Thoracic aorta (tissue), 2 donors: ENCODE data around the gene NPHP4. TPM values are rescaled to one million over a fixed set of nuclear protein-coding genes. Genes with fewer than 3 reads are reported as not detected.

Experiments used
- ATAC-seq: fragments of 150-250 bp; one replicate; pipeline ENCODE4 v1.8.0; 2017; ENCODE audit warnings: low read depth; ENCODE audit not compliant: insufficient number of reproducible peaks, low FRiP score
- DNase-seq: peaks from one replicate; pipeline ENCODE4 v3.0.0-alpha.2; 2020; ENCODE audit warnings: low spot score
- H3K27ac ChIP-seq, 2 donors: fragments of 200-600 bp; sonication (generic); 1 replicate in 1 of 2; 2 replicates in 1 of 2; pipeline ENCODE4 v1.5.1; 2016; ENCODE audit warnings: mild to moderate bottlenecking in 2 of 2, moderate library complexity in 2 of 2
- H3K27me3 ChIP-seq: fragments of 200-600 bp; sonication (generic); replicated peaks from 2 replicates; pipeline ENCODE4 v1.6.0; 2016; ENCODE audit warnings: mild to moderate bottlenecking; ENCODE audit not compliant: insufficient read depth
- H3K36me3 ChIP-seq: fragments of 200-600 bp; sonication (generic); one replicate; pipeline ENCODE4 v1.5.1; 2016
- H3K4me1 ChIP-seq, 2 donors: fragments of 200-600 bp; sonication (generic); 1 replicate in 1 of 2; 2 replicates in 1 of 2; pipeline versions ENCODE4 v1.5.1 to v1.6.0; 2016; ENCODE audit warnings: low read depth in 2 of 2, mild to moderate bottlenecking in 1 of 2; ENCODE audit not compliant: control insufficient read depth in 1 of 2
- H3K4me3 ChIP-seq: fragments of 200-600 bp; sonication (generic); 2 replicates; pipeline ENCODE4 v1.5.1; 2016; ENCODE audit warnings: mild to moderate bottlenecking
- H3K9me3 ChIP-seq: fragments of 200-600 bp; sonication (generic); 2 replicates; pipeline ENCODE4 v1.5.1; 2016
- CTCF ChIP-seq: fragments of 200-600 bp; sonication (generic); IDR thresholded peaks from one replicate; pipeline ENCODE4 v1.5.1; 2019; ENCODE audit warnings: antibody characterized with exemption
- total RNA-seq, 2 donors: library from RNA; depleted of rRNA; stranded (reverse); fragments of >200 nt; gene quantifications; one replicate each; pipeline versions ENCODE4 v1.1.0 to v1.2.3, GENCODE V29; 2016

The NPHP4 gene
- total RNA-seq, 2 donors from 2014 or later, result 11.4 to 15.1 TPM

GRCh38 chr1:6033986-6034749, 41.9 kb upstream of the NPHP4 start:
- Histone ChIP-seq H3K9me3 (no peaks in the 10 kb centered on the region), H3K36me3 (no peaks in the 10 kb centered on the region), H3K27me3 (no peaks in the 10 kb centered on the region), H3K4me3 (no peak overlapping the region), H3K4me1 (peaks cover 0 to 3% of the 10 kb centered on the region in 2 donors), H3K27ac (no peak overlapping the region)
- ATAC-seq (no peak), DNase-seq (no peak)
- TF ChIP-seq CTCF, result peak; percentile 54

GRCh38 chr1:6033124-6033523, 40.9 kb upstream of the NPHP4 start:
- no peak for ATAC-seq
- H3K4me1 ChIP-seq, result peaks cover 0 to 3% of the 10 kb centered on the region in 2 donors
- TF ChIP-seq CTCF, result no peak
- H3K27me3 ChIP-seq, result no peaks in the 10 kb centered on the region
- no peak for DNase-seq
- H3K27ac ChIP-seq, result no peak overlapping the region
- H3K36me3 ChIP-seq, result no peaks in the 10 kb centered on the region
- no peak overlapping the region for H3K4me3 ChIP-seq
- H3K9me3 ChIP-seq, result no peaks in the 10 kb centered on the region

GRCh38 chr1:6030547-6031261, 38.5 kb upstream of the NPHP4 start:
- Histone ChIP-seq H3K9me3 (no peaks in the 10 kb centered on the region), H3K4me3 (no peak overlapping the region), H3K27ac (no peak overlapping the region), H3K4me1 (peaks cover 0 to 3% of the 10 kb centered on the region in 2 donors), H3K27me3 (no peaks in the 10 kb centered on the region), H3K36me3 (no peaks in the 10 kb centered on the region)
- no peak for TF ChIP-seq CTCF
- ATAC-seq, result no peak
- no peak for DNase-seq

DNA sequence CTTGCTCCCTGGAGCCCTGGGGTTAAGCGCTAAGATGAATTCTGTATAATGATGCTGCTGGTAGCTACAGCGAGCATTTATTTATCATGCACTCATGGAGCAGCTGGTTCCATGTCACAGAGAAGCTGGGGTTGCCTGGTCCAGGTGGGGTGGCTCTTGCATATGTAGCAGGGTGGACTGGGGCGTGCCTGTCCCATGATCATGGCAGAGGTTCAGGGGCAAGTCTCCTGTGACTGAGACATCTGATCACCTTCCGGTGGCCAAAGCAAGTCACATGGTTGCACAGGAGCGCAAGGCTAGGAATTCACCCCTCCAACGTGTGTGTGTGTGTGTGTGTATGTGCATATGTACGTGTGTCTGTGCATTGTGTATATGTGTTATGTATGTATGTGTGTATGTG, 37.9 kb upstream of the NPHP4 start:
- no peaks in the 10 kb centered on the region for H3K36me3 ChIP-seq
- no peaks in the 10 kb centered on the region for H3K9me3 ChIP-seq
- H3K4me1 ChIP-seq, result peaks cover 0 to 3% of the 10 kb centered on the region in 2 donors
- DNase-seq (no peak), ATAC-seq (no peak)
- no peak overlapping the region for H3K4me3 ChIP-seq
- no peaks in the 10 kb centered on the region for H3K27me3 ChIP-seq
- no peak for TF ChIP-seq CTCF
- H3K27ac ChIP-seq, result no peak overlapping the region

DNA sequence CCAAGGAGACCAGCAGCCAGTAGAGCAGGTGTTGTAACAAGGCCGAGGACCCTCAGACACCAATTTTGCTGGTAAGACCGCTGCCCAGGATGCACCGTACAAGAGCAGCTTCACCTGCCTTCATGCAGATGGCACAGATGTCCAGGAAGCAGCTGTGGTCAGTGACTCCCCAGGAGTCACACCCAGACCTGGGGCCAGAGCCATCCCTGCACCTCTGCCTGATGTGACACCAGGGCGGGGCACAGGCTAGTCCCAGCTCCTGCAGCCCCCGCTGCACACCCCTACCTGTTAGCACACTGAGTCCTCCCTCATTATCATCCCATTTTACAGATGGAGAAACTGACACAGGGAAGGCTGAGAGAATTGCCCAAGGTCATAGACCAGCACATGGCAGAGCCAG, 37.1 kb upstream of the NPHP4 start:
- H3K9me3 ChIP-seq, result no peaks in the 10 kb centered on the region
- H3K36me3 ChIP-seq, result no peaks in the 10 kb centered on the region
- no peak for DNase-seq
- TF ChIP-seq CTCF, result no peak
- H3K4me3 ChIP-seq, result no peak overlapping the region
- H3K27me3 ChIP-seq, result no peaks in the 10 kb centered on the region
- peaks cover 0 to 3% of the 10 kb centered on the region in 2 donors for H3K4me1 ChIP-seq
- no peak for ATAC-seq
- H3K27ac ChIP-seq, result no peak overlapping the region
